CD4-positive, alpha-beta T cell treated with Interferon gamma for 1 hour (primary cell): ENCODE measurements around the gene STC2.
"Not testable (repeated sequence)": the region's sequence is repeated elsewhere in the genome, so short reads cannot be mapped to it uniquely, and the experiment has no call there.

Experiments
- DNase-seq: peaks from one replicate; pipeline ENCODE4 v3.0.0-alpha.2; 2020

Gene STC2

GRCh38 chr5:173293817-173294672 lies 34.2 kb downstream of the STC2 start:
- DNase-seq: peak; percentile 36

DNA sequence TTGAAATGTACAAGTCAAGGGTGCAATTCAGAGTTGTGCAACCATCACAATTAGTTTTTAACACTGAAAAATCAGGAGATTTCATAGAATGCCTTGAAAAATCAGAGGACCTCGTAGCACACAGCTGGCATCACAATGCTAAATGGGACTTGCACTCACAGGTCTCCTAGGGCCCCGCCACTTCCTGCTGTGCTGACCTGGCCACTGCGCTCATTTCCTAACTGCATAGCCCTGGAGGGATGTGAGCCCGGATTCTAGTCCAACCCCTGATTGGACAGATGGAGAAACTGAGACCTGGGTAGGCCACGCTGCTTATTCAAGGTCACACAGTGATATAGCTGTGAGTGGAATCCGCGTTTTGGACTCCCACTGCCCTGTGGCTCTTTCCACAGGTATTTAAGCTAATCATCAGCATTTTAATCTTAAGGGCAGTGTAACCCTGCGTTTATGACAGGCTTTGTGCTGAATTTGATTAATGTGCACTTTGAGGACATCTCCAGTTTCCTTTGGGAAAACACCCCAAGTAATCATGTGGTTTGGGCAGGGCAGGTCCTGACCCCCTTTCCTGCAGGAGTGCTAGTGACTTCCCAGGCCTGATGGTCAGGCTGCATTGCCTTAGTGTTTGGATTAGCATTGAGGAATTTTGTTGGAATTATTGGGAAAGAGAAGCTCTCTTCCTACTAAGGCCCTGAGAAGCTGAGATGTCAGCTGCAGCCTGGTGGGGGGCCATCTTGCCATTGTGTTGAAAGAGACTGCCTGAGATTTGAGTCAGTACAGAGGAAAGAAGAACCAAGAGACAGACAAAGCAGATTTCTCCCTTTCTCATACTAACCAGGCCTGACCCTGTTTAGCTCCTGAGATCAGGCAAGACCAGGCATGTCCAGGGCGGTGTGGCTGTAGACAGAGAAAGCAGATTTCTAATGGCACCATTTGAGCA lies 36.2 kb downstream of the STC2 start:
- no peak for DNase-seq

GRCh38 chr5:173290477-173291131 lies 37.6 kb downstream of the STC2 start:
- no peak for DNase-seq

DNA sequence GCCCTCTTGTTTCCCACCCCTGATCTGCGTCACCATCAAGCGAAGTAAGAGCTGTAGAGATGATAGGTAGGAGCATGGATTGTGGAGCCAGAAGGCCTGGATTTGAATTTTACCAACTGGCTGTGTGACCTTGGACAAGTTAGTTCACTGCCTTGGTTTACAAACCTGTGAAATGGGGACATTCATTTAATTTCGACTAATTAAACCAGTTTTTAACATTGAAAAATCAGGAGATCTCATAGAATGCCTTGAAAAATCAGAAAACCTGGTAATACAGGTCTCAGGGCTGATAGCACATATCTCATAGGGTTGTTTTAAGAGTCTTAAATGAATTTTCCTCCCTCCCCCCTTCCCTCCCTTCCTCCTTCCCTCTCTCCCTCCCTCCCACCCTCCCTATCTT lies 38.8 kb downstream of the STC2 start:
- DNase-seq: no peak

- DNase-seq: no peak
These were observed 39.6 kb downstream of the STC2 start for GRCh38 chr5:173288632-173289031.

- no peak for DNase-seq
These were observed 41.1 kb downstream of the STC2 start for GRCh38 chr5:173287086-173287485.

- not testable (repeated sequence) for DNase-seq
These were observed 43.8 kb downstream of the STC2 start for GRCh38 chr5:173284343-173284958.

GRCh38 chr5:173283318-173284288 lies 44.6 kb downstream of the STC2 start:
- DNase-seq: peak; percentile 58

GRCh38 chr5:173282916-173283315 lies 45.3 kb downstream of the STC2 start:
- DNase-seq: no peak

DNA sequence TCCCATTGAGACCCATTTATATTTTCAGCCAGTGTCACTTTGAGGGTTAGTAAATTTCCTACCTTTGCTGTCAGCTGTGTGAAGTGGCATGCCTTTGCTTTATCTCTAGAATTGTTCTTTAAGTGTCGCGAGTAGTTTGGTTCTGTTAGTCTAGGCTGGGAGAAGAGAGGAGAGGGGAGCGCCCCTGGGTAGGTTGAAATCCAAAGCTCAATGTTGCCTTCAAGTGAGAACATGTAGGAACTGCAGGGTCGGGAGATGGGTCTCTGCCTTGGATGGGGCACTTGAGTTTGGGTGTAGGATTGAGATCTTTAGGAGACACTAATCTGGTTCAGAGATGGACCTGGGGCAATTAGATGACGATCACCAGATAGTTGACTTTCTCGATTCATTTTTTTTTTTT lies 46.3 kb downstream of the STC2 start:
- DNase-seq: no peak

GRCh38 chr5:173279166-173279565 lies 49.0 kb downstream of the STC2 start:
- no peak for DNase-seq

GRCh38 chr5:173278641-173279040 lies 49.6 kb downstream of the STC2 start:
- DNase-seq: no peak

GRCh38 chr5:173278172-173278571 lies 50.0 kb downstream of the STC2 start:
- DNase-seq: no peak

DNA sequence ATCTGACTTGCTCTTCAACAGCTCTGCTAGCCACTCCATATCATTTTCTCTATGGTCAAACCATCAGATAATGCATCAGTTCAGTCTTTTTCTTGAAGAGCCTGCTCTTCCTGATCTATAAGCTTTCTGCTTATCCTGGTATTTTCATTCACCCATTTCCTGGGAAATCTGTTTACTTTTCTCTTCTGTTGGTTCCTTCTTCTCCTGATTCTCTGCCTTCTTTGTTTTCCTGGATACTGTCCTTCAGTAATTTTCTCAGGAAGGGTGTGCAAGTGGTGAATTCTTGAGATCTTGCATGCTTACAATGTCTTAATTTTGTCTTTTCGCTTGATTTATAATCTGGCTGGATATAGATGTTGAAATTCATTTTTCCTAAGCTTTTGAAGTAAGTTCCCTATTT lies 53.4 kb downstream of the STC2 start:
- DNase-seq: no peak

DNA sequence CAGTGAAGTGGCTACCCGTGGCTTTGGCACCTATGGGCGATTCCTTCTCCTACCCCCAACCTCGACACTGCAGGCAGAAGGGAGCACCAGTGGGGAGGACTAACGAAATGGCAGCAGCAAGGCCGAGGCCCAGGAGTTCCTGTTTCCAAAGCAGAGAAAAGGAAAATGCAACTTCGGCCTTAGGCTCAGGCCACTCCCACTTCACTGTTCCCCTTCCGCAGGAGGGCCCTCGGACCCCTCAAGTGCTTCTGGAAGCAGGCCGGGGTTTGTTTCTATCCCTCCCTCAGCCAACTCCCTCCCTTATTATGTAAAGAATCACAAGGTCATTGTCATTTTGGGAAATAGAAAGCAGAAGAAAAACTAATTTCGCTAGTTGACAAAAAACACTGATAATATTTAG lies 56.8 kb downstream of the STC2 start:
- DNase-seq: peak; percentile 13

DNA sequence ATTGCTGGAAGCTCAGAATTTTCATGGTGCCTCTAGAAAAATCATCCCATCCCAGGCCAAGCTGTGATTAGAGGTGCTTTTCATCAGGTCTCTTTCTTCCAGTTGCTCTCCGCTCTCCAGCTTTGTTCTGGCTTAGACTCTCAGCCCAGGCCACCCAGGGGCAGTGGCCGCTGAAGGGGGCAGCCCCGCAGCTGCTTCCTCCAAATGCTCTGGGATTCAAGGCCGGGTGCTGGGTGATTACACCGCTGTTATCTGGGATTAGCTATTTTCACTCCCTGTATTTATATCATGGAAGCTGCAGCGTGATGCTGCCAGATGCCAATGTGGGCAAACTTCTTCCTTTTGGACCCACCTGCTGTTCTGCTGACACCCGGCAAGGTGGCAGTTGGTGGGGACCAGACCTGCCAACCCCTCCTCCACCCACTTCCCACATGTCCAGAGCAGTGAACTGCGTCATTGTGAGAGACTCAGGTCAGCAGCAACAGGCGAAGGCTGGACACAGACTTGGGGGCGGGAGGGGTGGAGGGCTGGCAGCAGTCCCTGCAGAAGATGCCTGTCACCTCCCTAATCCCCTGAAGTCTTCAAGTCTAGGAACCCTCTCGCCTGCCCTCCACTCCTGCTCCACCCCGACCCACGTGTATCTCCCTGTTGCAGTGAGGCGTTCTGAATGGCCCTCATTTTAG lies 59.3 kb downstream of the STC2 start:
- no peak for DNase-seq

GRCh38 chr5:173265433-173265832 lies 62.8 kb downstream of the STC2 start:
- no peak for DNase-seq
